ENCODE results near the gene BAIAP2L1.

DNA sequence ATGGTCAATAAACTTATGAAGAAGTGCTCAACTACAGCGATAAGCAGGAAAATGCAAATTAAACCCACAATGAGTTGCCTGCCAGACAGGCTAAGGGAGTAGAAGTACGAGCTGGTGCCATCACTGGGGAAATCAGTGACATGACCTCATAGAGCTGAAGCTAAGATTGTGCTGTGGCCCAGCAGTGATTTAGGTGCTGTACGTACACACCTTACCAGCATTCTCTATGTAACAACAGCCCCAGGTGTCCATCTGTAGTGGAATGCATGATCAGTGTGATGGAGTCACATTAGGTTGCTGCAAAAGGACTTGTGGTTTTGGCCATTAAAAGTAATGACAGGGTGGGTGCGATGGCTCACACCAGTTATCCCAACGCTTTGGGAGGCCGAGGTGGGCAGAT lies 143.2 kb downstream of the BAIAP2L1 start:
- TF ChIP-seq, protein P1, sequence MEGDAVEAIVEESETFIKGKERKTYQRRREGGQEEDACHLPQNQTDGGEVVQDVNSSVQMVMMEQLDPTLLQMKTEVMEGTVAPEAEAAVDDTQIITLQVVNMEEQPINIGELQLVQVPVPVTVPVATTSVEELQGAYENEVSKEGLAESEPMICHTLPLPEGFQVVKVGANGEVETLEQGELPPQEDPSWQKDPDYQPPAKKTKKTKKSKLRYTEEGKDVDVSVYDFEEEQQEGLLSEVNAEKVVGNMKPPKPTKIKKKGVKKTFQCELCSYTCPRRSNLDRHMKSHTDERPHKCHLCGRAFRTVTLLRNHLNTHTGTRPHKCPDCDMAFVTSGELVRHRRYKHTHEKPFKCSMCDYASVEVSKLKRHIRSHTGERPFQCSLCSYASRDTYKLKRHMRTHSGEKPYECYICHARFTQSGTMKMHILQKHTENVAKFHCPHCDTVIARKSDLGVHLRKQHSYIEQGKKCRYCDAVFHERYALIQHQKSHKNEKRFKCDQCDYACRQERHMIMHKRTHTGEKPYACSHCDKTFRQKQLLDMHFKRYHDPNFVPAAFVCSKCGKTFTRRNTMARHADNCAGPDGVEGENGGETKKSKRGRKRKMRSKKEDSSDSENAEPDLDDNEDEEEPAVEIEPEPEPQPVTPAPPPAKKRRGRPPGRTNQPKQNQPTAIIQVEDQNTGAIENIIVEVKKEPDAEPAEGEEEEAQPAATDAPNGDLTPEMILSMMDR (IDR thresholded peaks at IDR 0.05) = no peak
- no peak for TF ChIP-seq POLR2A (IDR thresholded peaks at IDR 0.05)

Measured in esophagus squamous epithelium (tissue), 4 donors.